COR-L47 (cell line): Measurements from ENCODE around the gene MRPL9.

Experiments used
- DNase-seq: peaks from one replicate; lab custom pipeline; 2025; lab: John Stamatoyannopoulos, UW

Gene MRPL9

DNA sequence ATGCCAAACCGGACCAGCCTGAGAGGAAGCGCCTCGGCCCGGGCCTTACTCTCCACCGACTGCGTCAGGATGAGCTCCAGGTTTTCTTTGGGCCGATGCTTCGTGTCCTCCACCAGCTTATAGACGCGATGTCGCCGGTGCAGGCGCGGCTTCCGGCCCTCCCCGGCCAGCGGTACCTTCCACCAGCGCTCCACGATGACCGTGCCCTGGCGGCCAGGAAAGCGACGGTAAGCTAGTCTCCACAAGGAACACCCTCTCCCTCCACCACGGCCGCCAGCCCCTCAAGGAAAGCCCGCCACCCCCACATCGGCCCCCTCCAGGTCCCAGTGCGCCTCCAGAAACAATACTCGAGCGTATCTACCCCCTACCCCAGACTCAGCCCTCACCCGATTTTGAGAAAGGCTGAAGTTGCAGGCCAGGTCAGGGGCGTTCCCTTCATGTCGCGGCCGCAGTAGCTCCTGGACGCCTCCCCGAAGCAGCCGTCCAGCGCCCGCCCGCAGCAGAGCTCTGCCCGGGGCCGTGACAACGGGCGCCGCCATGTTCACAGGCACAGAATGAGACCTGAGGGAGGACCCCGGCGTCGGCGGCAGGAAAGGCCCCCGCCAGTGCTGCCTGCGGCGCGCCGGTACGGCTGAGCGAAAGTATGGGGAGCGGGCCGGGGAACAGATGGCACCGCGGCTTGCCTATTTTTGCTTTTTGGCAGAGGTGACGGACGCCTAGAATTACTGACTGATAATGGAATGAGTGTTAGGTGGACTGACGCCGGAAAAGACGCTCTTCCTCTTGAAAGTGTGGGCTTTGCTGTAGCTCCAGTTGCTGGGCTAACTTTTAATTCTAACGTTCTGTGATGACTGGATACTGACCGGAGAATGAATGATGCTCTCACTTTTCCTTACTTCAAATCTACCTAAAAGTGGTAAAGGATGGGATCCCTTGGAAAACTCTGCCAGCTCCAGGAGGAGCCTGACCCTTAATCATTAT, at the start of gene MRPL9:
TSS of gene MRPL9 (minus strand) at position 556 of the 981 bp plus-strand sequence. CDS start at position 539, 17 bp downstream.
- DNase-seq = peak; percentile 54

DNA sequence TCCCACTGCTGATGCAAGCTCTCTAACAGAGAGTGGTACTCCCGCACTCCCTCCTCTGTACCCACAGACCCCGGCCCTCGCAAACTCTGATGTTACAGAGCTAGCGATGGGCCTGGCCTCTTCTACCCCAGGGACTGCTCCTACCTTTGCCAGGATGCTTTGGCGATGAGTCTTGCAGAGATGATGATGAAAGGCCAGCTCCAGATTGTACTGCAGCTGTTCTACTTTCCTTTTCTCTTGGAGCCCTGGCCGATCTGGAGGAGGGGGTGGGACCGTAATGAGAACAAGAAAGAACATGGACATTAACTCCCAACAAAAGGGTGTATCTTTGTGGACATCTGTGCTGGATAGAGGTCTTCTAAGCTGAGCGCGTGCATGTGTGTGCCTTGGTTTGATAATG, 47.9 kb upstream of the MRPL9 start:
- no peak for DNase-seq

DNA sequence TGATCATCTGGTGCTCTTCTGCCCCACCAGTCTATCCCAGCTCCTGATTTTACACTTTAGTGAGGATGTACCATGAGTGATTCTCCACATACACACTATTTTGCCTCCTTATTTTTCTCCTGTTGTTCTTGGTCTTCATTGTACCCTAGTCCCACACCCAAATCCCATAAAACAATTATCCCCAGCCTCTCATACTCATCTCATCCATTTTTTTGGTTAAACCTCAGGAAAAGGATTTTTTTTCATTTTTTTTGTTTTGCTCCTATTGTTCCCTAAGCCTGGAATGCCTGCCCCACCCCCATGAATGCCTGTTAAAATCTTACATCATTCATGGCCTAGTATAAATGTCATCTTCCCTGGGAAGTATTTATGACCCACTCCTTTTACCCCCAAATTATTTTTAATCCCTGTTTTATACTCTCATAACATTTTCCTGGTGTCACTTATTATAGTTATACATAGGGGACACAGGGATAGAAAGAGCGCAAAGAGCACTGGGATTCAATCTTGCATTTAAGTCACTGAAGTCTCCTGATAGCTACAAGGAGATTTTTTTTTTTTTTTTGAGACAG, 46.8 kb upstream of the MRPL9 start:
- DNase-seq = no peak

DNA sequence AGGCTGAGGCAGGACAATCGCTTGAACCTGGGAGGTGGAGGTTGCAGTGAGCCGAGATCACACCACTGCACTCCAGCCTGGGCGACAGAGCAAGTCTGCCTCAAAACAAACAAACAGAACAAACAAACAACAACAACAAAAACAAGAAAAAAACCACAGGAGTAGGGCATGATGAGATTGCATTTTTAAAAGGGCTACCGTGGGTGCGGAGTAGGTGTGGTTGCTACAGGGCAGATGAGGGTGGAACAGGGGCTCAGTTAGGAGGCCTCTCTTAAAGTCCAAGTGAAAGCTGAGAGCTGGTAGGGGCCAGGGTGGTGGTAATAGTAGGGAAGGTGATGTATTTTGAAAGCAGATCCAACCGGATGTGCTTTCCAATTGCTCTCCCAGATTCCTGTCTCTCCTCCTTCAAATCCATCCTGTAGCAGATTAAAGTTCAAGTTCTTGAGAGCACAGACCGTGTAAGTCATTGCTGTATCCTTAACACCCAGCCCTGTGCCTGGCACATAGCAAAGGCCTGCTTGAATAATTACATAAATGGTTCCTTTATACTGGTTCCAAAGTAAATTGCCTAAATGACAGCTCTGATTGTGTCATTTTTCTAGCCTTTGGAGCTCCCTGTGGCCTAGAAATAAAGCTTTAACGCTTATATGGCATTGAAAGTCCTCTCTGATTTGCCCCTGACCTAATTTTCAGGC, 46.1 kb upstream of the MRPL9 start:
- DNase-seq = no peak

DNA sequence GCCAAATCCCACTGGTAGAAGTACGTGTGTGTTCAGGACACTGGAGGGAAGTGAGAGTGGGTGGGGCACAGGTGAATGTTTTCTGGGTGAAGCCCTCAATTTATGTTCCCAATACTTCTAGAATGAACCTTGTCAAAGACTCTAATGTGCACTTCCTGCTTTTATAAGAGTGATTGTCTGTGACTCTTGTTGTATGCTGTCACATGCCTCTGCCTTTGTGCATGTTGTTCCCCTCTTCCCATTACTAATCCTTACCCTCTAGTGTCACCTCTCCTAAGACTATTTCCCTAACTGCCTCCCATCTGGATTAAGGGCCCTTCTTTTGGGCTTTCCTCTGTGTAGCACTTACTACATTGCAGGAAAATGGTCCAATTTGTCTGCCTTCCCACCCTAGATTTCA, 44.5 kb upstream of the MRPL9 start:
- no peak for DNase-seq

DNA sequence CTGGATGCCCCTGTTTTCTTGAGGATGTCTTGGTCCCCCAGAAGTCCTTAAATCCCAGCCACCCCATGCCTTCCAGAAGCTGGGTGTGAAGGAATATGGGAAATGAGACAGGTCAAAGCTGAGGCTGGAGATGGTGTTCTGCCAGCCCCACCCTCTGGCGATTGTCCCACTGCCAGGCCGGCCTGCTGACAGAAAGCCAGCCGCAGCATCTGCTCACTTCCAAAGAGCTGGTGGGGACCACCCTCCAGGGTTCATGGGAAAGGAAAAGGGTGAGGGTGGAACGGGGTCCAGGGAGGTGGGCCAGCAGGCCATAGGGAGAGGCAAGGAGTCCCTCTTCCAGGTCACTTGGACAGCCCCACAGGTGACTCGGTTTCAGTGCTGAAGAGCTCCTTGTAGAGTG, 43.8 kb upstream of the MRPL9 start:
- no peak for DNase-seq

DNA sequence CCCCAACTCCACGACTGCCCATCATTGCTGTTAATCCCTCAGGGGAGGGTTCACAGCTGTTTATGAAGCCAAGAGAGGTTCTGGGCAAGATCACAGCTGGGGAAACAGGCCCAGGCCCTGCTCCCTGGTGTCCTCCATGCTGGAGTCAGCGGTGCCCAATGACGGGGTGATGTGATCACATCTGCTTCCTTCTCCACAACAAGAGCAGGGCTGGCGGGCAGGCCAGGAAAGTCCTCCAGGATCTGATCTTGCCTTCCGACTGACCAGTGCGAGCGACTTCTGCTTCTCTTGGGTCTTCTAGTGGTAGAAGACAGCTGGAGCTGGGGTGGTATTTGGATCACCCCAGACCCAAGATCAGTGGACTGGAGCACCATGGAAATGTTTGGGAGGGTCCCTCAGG, 42.9 kb upstream of the MRPL9 start:
- DNase-seq = no peak

DNA sequence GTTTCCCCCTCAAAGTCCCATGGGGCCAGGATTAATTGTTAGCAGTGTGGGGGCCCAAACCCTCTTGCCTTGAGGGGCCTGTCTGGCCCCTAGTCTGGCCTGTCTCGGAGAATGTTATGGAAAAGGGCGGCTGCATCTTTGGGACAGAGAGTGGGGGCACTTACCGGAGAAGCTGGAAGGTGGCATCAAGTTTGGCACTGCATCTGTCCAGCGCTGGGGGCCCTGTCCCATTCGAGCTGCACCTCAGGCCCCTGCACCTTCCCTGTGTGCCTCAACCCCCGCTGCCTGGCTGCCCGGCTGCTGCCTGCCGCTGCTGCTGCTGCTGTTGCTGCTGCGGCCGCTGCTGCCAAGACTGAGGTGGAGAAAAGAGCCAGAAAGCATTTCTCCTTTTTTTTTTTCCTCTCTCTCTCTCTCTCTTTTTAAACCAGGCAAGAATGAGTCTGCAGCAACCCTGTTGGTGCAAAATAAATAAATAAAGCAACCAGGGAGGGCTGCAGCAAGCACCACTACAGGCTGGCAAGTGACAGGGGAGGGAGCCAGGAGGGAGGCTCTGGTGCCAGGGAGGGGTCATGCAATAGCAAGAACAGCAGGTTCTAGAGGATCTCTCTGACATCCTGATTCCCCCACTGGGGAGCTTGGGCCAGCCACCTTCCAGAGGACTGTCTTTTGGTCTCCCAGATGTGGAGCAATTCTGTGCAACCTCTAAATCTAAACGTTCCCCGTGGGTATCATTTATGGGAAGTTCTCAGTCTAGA, 41.9 kb upstream of the MRPL9 start, which contains the start of gene LINGO4:
TSS of gene LINGO4 (minus strand) at position 354 of the 755 bp plus-strand sequence. CDS start 2,715 bp downstream, outside the sequence.
- DNase-seq = no peak

DNA sequence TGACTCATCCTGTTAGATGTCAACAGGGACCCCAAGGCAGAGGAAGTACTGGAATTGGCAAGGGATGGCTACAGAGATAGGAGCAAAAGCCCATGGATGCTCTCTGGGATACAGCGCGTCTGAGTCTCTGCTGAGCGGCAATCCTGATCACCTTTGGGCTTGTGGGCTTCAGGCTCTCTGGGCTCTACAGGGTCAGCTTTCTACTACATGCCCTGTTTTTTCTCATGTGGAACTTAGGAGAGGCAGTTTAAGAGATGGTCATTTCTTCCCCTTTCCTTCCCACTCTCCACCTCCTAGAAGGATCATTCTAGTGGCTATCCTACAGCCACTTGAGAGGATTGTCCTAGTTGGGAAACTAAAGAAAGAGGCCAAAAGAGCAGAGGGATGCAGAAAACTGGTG, 40.6 kb upstream of the MRPL9 start:
- DNase-seq = no peak

DNA sequence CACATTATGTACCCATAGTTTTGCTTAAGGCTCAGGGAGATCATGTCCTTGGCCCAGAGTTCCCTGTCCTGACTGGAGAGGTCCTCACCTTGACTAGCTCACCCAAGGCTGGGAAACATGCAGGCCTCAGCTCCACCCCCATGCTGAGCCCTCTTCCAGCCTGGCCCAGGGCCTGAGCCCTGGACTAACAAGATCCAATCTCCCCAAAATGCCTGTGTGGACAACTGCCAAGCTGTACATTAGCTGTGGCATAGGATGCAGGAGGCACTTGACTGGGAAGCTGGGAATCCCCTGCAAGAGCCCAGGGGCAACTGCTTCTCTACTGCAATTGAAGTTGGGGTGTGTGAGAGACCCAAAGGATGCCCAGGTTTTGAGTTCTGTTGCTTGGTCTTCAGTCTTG, 39.9 kb upstream of the MRPL9 start:
- DNase-seq = no peak

DNA sequence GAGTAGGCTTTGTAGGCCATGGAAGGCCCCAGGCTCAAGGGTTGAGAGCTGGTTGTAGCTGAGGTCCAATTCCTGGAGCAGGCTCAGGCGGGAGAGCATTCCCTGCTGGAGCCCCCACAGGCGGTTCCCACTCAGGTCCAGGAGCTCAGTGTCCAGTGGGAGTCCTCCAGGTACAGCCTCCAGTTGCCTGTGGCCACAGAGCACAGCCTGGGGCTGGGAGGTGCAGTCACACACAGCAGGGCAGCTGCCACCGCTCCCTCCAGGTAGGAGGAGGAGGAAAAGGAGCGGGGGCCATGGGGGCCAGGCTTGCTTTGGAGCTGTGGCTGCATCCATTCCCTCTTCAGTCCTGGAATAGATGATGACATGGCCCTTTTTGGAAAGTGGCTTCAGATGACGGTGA, 39.1 kb upstream of the MRPL9 start:
- no peak for DNase-seq

DNA sequence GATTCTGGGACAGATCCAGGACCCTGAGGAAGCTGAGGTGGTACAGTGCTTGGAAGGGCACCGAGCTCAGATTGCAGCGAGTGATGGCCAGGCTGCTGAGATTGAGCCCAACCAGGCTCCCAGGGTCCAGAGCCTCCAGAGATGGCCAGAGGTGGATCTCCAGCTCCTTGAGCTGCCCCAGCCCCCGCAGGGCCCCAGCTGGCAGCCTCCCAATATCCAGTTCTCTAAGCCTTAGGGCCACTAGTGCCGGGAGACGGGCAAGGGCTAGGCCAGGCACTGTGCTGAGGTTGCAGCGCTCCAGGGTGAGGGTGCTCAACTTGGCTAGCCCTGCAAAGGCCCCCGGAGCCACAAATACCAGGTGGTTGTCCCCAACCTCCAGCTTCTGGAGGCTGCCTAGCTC, 38.5 kb upstream of the MRPL9 start:
- DNase-seq = no peak

DNA sequence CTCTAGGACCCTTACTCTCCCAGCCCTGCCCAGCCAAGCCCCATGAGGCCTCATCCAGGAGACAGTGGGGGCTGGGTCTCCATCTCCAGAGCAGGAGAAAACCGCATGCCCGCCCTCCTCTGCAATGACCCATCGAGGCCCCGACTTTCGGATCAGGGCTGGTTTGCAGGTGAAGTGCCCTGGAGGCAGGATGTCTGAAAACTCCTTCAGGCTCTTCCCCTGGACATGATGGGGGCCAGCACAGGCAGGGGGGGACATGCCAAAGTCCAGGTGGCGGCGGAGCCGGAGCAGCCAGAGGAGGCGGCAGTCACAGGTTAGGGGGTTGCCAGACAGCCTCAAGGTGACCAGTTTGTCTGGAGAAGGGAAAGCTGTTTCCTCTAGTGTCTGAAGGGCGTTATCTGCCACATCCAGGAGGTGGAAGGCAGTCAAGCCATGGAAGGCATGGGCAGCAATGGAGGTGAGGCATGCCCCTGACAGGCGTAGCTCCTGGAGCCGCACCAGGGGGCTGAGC, 38.1 kb upstream of the MRPL9 start:
- DNase-seq = no peak

DNA sequence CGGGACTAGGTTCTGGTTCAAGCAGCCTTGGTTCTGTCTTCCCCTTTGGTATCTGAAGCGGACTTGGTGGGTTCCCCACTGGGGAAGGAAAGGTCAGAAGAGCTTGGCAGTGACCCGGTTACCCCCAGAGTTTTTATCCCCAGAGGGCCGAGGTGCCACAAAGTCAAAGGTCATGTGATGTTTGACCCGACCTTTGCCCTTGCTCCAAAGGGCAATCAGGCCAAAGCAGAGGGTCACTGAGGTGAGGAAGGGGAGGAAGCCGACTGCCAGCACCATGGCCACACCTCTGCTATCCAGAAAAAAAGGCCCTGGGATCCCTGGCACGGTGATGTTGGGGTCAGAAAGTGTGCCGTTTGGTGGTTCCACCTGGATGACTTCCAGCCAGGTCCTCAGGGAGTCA, 37.5 kb upstream of the MRPL9 start:
- no peak for DNase-seq

DNA sequence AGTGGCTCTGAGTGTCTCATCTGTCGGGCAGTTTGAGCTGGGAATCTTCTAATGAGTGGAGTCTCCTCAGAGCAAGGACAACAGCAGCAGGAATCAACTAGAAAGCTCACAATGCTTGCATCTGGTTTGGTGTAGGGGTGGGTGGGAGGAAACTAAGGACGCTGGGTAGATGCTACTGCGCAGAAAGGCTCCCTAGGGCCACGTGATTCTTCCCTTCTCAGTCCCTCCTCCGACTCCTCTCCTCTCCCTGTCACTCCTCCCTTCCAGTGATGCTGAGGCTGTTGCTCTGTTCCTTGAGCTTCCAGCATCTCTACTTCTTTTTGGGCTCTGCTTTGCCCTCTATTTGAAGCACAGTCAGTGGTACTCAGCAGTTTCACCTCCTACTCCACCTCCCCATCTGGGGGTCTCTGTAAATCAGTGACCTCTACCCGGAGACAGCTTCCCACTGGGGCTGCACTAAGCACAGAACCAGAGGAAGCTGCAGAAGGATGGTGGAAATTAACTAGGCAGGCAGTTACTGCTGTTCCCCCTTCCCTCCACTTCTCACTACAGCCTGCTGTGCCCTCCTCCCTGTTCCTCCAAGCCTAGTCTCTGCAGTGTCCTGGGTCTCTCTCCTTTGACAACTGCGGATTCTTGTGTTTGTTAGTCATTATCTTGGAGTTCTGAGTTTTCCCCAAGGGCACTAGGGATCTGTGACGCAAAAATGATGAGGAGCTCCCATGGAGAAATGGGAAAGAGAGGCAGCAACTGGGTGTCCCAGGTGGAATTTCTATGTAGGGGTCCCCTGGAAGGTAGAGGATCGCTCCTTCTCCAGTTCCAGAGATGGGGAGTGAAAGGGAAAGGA, 36.1 kb upstream of the MRPL9 start:
- DNase-seq = no peak

DNA sequence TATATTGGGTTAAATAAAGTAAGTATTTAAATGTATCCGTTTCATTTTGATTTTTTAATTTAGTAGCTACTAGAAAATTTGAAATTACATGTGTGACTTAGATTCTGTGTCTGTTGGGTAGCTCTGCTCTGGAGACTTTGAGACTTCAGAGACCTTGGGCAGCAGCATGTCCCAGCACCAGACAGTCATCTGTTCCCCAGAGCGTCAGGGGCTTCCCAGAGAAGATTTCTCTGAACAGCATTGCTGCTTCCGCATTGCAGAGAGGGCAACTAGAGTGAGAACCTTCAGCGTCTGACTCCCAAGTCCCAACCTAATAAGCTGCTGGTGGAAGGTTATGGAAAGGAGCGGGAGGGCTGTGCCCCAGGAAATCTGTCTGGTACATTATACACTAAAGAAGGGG, 35.3 kb upstream of the MRPL9 start:
- no peak for DNase-seq

DNA sequence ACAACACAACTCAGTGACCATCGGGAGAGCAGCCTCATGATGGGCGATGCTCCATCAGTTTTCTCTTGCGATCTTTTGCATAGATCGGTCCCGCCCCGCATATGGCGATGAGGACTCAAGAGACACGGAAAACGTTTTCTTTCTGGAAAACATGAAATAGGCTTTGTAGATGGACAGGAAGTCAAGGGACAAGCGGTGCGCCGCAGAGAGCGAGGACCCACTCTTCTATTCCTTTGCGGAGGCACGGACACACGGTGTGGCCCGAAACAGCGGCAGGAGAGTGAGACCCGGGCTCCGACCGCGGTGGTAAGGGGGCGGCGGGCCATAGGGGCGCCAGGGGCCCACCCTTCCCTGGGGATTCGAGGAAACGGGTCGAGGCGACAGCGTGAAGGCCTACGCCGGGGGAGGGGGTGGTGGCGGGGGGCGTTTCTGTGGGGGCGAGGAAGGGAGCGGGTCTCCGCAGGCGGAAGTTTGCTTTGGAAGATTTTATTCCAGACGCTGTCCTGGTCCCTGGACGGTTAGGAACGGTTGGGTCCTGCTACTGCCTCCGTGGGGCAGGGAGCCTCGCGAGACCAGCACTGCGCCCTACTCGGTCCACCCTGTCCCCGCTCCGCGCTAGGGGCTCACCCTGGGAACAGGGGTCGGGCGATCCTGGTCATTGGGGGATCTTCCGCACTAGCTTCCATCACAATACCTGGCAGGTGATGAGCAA, 27.8 kb upstream of the MRPL9 start:
- peak; percentile 4 for DNase-seq

DNA sequence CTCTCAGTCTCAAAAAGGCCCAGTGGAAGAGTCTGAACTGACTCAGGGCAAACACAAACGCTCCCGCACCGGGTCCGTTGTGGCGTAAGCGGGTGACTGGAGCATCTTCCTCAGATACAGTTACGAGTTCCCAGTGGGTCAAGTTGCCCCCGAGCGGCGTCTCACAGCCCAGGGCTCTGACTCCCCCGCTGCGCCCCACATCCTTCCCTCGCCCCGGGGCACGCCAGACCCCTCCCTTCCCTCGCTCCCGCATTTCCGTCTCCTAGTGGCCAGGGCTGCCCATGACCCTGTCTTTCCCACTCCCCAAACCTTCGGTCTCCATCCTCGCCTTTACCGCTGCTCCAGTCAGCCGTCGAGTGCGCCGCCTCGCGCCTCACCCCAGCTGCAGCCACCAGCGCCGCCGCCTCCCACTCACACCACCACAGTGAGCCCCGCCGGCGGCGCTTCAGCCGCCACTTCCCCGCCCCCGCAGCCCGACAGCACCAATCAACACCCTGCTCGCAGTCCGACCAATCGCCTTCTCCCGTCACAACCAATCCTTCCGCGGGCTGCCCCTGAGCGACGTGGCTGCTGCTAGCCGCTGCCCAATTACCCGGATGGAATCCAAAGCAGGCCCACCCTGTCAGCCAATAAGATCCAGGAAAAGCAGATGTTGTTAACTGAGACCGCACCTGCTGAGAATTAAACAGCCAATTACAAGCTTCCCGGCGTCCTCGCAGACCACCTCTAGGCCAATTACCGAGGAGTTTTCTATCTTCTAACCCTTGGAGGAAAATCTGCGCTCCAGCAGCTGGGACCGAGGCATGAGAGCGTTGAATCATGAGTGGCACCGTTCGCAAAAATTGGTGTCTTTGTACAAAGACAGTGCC, 27.0 kb upstream of the MRPL9 start, which contains the start of gene TDRKH:
TSS of gene TDRKH (minus strand) at position 430 of the 869 bp plus-strand sequence. CDS start 7,478 bp downstream, outside the sequence.
- peak; percentile 99 for DNase-seq

DNA sequence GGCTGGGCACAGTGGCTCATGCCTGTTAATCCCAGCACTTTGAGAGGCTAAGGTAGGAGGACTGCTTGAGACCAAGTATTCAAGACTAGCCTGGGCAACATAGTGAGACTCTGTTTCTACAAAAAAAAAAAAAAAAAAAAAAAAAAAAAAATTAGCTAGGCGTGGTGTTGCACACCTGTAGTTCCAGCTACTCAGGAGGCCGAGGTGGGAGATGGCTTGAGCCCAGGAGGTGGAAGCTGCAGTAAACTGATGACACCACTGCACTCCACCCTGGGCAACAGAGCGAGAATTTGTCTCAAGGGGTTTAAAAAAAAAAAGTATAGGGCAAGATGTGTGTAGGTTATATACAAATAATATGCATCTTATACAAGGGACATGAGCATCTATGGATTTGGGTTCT, 24.4 kb upstream of the MRPL9 start:
- DNase-seq = no peak
